GM23338 (cell line): ENCODE results near the gene BHLHA15. TPM values are rescaled to one million over a fixed set of nuclear protein-coding genes. Genes with fewer than 3 reads are reported as not detected.

ENCODE experiments used
- ATAC-seq: fragments of 200-7000 bp; cut with Tn5 transposase; 3 replicates; pipeline ENCODE4 v1.9.1; 2020
- DNase-seq: peaks from one replicate; pipeline ENCODE4 v3.0.0-alpha.2; 2015; ENCODE audit warnings: low spot score
- H2AFZ ChIP-seq: fragments of 200-600 bp; sonication (generic); 2 replicates; pipeline ENCODE4 v1.8.0; 2016; ENCODE audit warnings: antibody characterized with exemption, mild to moderate bottlenecking, moderate library complexity
- H3F3A ChIP-seq: fragments of 200-600 bp; sonication (generic); replicated peaks from 2 replicates; pipeline ENCODE4 v1.8.0; 2017; ENCODE audit warnings: antibody characterized with exemption, mixed run types, low read depth
- H3K27ac ChIP-seq: fragments of 200-600 bp; sonication (generic); 2 replicates; pipeline ENCODE4 v1.6.1; 2016; ENCODE audit warnings: low read depth
- H3K27me3 ChIP-seq: fragments of 200-600 bp; sonication (generic); 2 replicates; pipeline ENCODE4 v1.8.0; 2016; ENCODE audit warnings: mild to moderate bottlenecking, mixed run types, moderate library complexity; ENCODE audit not compliant: insufficient read depth
- H3K36me3 ChIP-seq: fragments of 200-600 bp; sonication (generic); 2 replicates; pipeline ENCODE4 v1.8.0; 2016; ENCODE audit warnings: mild to moderate bottlenecking; ENCODE audit not compliant: insufficient read depth
- H3K4me1 ChIP-seq: fragments of 200-600 bp; sonication (generic); 2 replicates; pipeline ENCODE4 v1.8.0; 2016; ENCODE audit warnings: mild to moderate bottlenecking, moderate library complexity; ENCODE audit not compliant: insufficient read depth
- H3K4me2 ChIP-seq: fragments of 200-600 bp; sonication (generic); 2 replicates; pipeline ENCODE4 v1.7.1; 2017; ENCODE audit warnings: mixed run types
- H3K4me3 ChIP-seq: fragments of 200-600 bp; sonication (generic); 2 replicates; pipeline ENCODE4 v1.6.1; 2016; ENCODE audit warnings: mixed run types
- H3K79me2 ChIP-seq: fragments of 200-600 bp; sonication (generic); replicated peaks from 2 replicates; pipeline ENCODE4 v1.8.0; 2017; ENCODE audit warnings: mild to moderate bottlenecking; ENCODE audit not compliant: insufficient read depth
- H3K9me2 ChIP-seq: fragments of 200-600 bp; sonication (generic); 2 replicates; pipeline ENCODE4 v1.8.0; 2017; ENCODE audit not compliant: insufficient read depth
- H4K20me1 ChIP-seq: fragments of 200-600 bp; sonication (generic); replicated peaks from 2 replicates; pipeline ENCODE4 v1.8.0; 2017; ENCODE audit warnings: mild to moderate bottlenecking; ENCODE audit not compliant: insufficient read depth
- H3K27ac Mint-ChIP-seq: 2 replicates; pipeline ENCODE4 v1.8.0; 2020; ENCODE audit warnings: inconsistent platforms, mild to moderate bottlenecking, moderate library complexity, mixed read lengths
- H3K27me3 Mint-ChIP-seq: 3 replicates; pipeline ENCODE4 v1.8.0; 2022; ENCODE audit warnings: low read depth, mild to moderate bottlenecking, moderate library complexity, mixed read lengths, inconsistent platforms; ENCODE audit not compliant: insufficient read depth, poor library complexity
- H3K36me3 Mint-ChIP-seq: 3 replicates; pipeline ENCODE4 v1.8.0; 2021; ENCODE audit warnings: low read depth, mild to moderate bottlenecking, inconsistent platforms, moderate library complexity, mixed read lengths
- H3K4me1 Mint-ChIP-seq: 3 replicates; pipeline ENCODE4 v1.8.0; 2020; ENCODE audit warnings: mild to moderate bottlenecking, inconsistent platforms, mixed read lengths
- H3K4me3 Mint-ChIP-seq: 3 replicates; pipeline ENCODE4 v1.8.0; 2021; ENCODE audit warnings: moderate library complexity, mild to moderate bottlenecking, inconsistent platforms, mixed read lengths
- H3K9me3 Mint-ChIP-seq: 3 replicates; pipeline ENCODE4 v1.8.0; 2020; ENCODE audit warnings: moderate library complexity, mild to moderate bottlenecking, inconsistent platforms, mixed read lengths
- CTCF ChIP-seq, 2 experiments: fragments of 200-600 bp in 1 of 2; sonication (generic) in 1 of 2; conservative IDR thresholded peaks; 2 replicates each; pipeline versions ENCODE4 v1.5.1 to v1.6.1; 2016 to 2017; ENCODE audit warnings: antibody characterized with exemption in 2 of 2, low read depth in 2 of 2, mild to moderate bottlenecking in 2 of 2, moderate library complexity in 1 of 2
- EZH2 ChIP-seq: fragments of 200-600 bp; sonication (generic); IDR thresholded peaks from one replicate; pipeline ENCODE4 v1.8.0; 2017; ENCODE audit warnings: antibody characterized with exemption, mild to moderate bottlenecking, low read depth; ENCODE audit not compliant: unreplicated experiment
- JUNB ChIP-seq: IDR thresholded peaks from one replicate; pipeline ENCODE4 v1.6.1; 2016; ENCODE audit warnings: antibody characterized with exemption; ENCODE audit not compliant: unreplicated experiment
- POLR2AphosphoS5 ChIP-seq: IDR thresholded peaks from 2 replicates; pipeline ENCODE4 v1.6.1; 2016; ENCODE audit warnings: antibody characterized with exemption, low read depth
- ZNF114 ChIP-seq: fragments of 250-450 bp; sonication (Bioruptor Pico); IDR thresholded peaks from 2 replicates; pipeline ENCODE4 v1.5.0; 2020; ENCODE audit warnings: mild to moderate bottlenecking, moderate library complexity
- ZNF331 ChIP-seq: fragments of 250-450 bp; sonication (Bioruptor Pico); IDR thresholded peaks from 2 replicates; pipeline ENCODE4 v1.5.0; 2020; ENCODE audit warnings: low read depth, mild to moderate bottlenecking, moderate library complexity
- polyA plus RNA-seq: library from polyadenylated mRNA; unstranded; fragments of >200 nt; fragmentation: Nextera tagmentation; extraction: Ambion mirVana; gene quantifications from 2 replicates; pipeline ENCODE4 v1.2.1, GENCODE V29; 2016
- total RNA-seq: library from RNA; depleted of rRNA; stranded (reverse); fragments of >200 nt; shearing (Covaris generic); gene quantifications from 2 replicates; pipeline ENCODE4 v1.2.3, GENCODE V29; 2014
- TF ChIP-seq, protein P1 (sequence below): IDR thresholded peaks from one replicate; pipeline ENCODE4 v1.6.1; 2018; ENCODE audit warnings: antibody characterized with exemption; ENCODE audit not compliant: unreplicated experiment
- TF ChIP-seq, protein P2 (sequence below): fragments of 250-450 bp; sonication (Bioruptor Pico); IDR thresholded peaks from 2 replicates; pipeline ENCODE4 v1.5.0; 2020; ENCODE audit warnings: mild to moderate bottlenecking, moderate library complexity

Gene BHLHA15
- total and polyA plus RNA-seq, 2 experiments from 2014 or later, result 1.4 to 8.3 TPM

GRCh38 chr7:98163269-98163668 is 48.0 kb upstream of the BHLHA15 start (continued):
- TF ChIP-seq CTCF (conservative IDR thresholded peaks at IDR 0.05; ENCODE audit: low read depth in 2 of 2) (no peak), ZNF331 (no peak), EZH2 (no peak)

DNA sequence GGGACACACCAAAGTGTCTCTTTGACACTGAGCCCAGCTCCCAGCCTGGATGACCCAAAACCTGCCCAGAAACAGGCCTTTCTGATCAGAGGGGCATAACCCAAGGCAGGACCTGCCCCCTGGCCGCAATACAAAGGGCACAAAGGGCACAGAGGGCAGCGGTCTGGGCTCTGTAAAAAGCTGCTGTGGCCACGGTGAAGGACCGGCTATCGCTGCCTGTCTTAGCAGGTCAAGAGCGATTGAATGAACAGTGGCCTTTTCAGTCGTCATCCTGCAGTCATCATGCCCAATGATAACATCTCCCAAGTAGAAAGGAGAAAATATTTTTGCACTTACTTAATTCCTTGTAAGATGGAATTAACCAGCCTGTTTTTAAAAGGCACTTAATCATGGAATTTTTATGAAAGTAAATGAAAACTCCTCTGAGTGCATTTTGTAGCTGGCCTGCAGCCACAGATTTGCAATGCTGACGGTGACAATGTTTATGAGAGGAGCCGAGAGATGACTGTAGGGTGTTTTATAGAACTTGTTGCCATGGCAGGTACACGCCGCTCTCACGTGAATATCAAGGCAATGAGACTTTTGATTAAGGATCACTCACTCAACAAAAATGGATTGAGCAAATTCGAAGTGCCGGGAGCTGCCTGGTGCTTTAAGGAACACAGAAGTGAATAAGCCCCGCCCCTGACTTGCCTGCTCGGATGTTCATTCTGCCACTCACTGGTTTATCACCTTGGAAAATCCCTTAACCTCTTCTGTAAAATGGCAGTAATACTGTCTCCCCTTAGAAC is 47.3 kb upstream of the BHLHA15 start:
- ATAC-seq, result no peak
- H3K9me3 Mint-ChIP-seq, result no peaks in the 10 kb centered on the region
- no peak overlapping the region for H2AFZ ChIP-seq
- H3K4me3 Mint-ChIP-seq, result no peak overlapping the region
- peaks cover 8% of the 10 kb centered on the region for H3K79me2 ChIP-seq
- H3K36me3 ChIP-seq, result peaks cover 5% of the 10 kb centered on the region
- H4K20me1 ChIP-seq, result peaks cover 19% of the 10 kb centered on the region; the same call in 1 of the 2 replicates
- no peak for DNase-seq
- H3K27me3 ChIP-seq, result no peaks in the 10 kb centered on the region
- H3K9me2 ChIP-seq, result no peaks in the 10 kb centered on the region
- peaks cover 3% of the 10 kb centered on the region for H3K27me3 Mint-ChIP-seq
- H3K4me3 ChIP-seq, result no peak overlapping the region
- peaks cover 5% of the 10 kb centered on the region; the same call in 1 of the 3 replicates for H3K36me3 Mint-ChIP-seq
- no peak overlapping the region for H3K27ac ChIP-seq
- no peak overlapping the region for H3K27ac Mint-ChIP-seq
- 0 out of 2 replicates have a peak, but pooled peaks cover 2% of the 10 kb centered on the region for H3F3A ChIP-seq
- H3K4me1 ChIP-seq, result peaks cover 1% of the 10 kb centered on the region
- H3K4me1 Mint-ChIP-seq, result peaks cover 11% of the 10 kb centered on the region; the same call in 2 of the 3 replicates
- no peak overlapping the region for H3K4me2 ChIP-seq
- TF ChIP-seq, protein P1, sequence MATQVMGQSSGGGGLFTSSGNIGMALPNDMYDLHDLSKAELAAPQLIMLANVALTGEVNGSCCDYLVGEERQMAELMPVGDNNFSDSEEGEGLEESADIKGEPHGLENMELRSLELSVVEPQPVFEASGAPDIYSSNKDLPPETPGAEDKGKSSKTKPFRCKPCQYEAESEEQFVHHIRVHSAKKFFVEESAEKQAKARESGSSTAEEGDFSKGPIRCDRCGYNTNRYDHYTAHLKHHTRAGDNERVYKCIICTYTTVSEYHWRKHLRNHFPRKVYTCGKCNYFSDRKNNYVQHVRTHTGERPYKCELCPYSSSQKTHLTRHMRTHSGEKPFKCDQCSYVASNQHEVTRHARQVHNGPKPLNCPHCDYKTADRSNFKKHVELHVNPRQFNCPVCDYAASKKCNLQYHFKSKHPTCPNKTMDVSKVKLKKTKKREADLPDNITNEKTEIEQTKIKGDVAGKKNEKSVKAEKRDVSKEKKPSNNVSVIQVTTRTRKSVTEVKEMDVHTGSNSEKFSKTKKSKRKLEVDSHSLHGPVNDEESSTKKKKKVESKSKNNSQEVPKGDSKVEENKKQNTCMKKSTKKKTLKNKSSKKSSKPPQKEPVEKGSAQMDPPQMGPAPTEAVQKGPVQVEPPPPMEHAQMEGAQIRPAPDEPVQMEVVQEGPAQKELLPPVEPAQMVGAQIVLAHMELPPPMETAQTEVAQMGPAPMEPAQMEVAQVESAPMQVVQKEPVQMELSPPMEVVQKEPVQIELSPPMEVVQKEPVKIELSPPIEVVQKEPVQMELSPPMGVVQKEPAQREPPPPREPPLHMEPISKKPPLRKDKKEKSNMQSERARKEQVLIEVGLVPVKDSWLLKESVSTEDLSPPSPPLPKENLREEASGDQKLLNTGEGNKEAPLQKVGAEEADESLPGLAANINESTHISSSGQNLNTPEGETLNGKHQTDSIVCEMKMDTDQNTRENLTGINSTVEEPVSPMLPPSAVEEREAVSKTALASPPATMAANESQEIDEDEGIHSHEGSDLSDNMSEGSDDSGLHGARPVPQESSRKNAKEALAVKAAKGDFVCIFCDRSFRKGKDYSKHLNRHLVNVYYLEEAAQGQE, result no peak
- TF ChIP-seq CTCF (conservative IDR thresholded peaks at IDR 0.05; ENCODE audit: low read depth in 2 of 2) (no peak), ZNF331 (no peak), ZNF114 (no peak), POLR2AphosphoS5 (no peak), JUNB (no peak)
- TF ChIP-seq, protein P2, sequence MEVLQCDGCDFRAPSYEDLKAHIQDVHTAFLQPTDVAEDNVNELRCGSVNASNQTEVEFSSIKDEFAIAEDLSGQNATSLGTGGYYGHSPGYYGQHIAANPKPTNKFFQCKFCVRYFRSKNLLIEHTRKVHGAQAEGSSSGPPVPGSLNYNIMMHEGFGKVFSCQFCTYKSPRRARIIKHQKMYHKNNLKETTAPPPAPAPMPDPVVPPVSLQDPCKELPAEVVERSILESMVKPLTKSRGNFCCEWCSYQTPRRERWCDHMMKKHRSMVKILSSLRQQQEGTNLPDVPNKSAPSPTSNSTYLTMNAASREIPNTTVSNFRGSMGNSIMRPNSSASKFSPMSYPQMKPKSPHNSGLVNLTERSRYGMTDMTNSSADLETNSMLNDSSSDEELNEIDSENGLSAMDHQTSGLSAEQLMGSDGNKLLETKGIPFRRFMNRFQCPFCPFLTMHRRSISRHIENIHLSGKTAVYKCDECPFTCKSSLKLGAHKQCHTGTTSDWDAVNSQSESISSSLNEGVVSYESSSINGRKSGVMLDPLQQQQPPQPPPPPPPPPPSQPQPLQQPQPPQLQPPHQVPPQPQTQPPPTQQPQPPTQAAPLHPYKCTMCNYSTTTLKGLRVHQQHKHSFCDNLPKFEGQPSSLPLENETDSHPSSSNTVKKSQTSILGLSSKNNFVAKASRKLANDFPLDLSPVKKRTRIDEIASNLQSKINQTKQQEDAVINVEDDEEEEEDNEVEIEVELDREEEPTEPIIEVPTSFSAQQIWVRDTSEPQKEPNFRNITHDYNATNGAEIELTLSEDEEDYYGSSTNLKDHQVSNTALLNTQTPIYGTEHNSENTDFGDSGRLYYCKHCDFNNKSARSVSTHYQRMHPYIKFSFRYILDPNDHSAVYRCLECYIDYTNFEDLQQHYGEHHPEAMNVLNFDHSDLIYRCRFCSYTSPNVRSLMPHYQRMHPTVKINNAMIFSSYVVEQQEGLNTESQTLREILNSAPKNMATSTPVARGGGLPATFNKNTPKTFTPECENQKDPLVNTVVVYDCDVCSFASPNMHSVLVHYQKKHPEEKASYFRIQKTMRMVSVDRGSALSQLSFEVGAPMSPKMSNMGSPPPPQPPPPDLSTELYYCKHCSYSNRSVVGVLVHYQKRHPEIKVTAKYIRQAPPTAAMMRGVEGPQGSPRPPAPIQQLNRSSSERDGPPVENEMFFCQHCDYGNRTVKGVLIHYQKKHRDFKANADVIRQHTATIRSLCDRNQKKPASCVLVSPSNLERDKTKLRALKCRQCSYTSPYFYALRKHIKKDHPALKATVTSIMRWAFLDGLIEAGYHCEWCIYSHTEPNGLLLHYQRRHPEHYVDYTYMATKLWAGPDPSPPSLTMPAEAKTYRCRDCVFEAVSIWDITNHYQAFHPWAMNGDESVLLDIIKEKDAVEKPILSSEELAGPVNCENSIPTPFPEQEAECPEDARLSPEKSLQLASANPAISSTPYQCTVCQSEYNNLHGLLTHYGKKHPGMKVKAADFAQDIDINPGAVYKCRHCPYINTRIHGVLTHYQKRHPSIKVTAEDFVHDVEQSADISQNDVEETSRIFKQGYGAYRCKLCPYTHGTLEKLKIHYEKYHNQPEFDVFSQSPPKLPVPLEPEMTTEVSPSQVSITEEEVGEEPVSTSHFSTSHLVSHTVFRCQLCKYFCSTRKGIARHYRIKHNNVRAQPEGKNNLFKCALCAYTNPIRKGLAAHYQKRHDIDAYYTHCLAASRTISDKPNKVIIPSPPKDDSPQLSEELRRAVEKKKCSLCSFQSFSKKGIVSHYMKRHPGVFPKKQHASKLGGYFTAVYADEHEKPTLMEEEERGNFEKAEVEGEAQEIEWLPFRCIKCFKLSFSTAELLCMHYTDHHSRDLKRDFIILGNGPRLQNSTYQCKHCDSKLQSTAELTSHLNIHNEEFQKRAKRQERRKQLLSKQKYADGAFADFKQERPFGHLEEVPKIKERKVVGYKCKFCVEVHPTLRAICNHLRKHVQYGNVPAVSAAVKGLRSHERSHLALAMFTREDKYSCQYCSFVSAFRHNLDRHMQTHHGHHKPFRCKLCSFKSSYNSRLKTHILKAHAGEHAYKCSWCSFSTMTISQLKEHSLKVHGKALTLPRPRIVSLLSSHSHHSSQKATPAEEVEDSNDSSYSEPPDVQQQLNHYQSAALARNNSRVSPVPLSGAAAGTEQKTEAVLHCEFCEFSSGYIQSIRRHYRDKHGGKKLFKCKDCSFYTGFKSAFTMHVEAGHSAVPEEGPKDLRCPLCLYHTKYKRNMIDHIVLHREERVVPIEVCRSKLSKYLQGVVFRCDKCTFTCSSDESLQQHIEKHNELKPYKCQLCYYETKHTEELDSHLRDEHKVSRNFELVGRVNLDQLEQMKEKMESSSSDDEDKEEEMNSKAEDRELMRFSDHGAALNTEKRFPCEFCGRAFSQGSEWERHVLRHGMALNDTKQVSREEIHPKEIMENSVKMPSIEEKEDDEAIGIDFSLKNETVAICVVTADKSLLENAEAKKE (CRISPR knock-in tag), result no peak
